GM21360 (cell line): ENCODE data around the gene ATP5F1A.
"Not testable (repeated sequence)": the region's sequence is repeated elsewhere in the genome, so short reads cannot be mapped to it uniquely, and the experiment has no call there.

Experiments used
- ATAC-seq: cut with Tn5 transposase; IDR thresholded peaks from one replicate; pipeline ENCODE4 v1.9.1; 2021; ENCODE audit warnings: mild to moderate bottlenecking, moderate library complexity; ENCODE audit not compliant: unreplicated experiment

ATP5F1A gene

GRCh38 chr18:46048641-46049040, 49.5 kb downstream of the ATP5F1A start:
- ATAC-seq, result no peak

- ATAC-seq, result not testable (repeated sequence)
Observed at GRCh38 chr18:46047369-46047768, 50.7 kb downstream of the ATP5F1A start.

- no peak for ATAC-seq
Observed at GRCh38 chr18:46046688-46047087, 51.4 kb downstream of the ATP5F1A start.

GRCh38 chr18:46046126-46046525, 52.0 kb downstream of the ATP5F1A start:
- ATAC-seq, result no peak

- no peak for ATAC-seq
Observed at GRCh38 chr18:46042571-46043123, 55.4 kb downstream of the ATP5F1A start.

GRCh38 chr18:46040747-46041104, 57.4 kb downstream of the ATP5F1A start:
- no peak for ATAC-seq

- no peak for ATAC-seq
Observed at GRCh38 chr18:46040033-46040746, 57.9 kb downstream of the ATP5F1A start.

GRCh38 chr18:46037512-46038305, 60.4 kb downstream of the ATP5F1A start:
- ATAC-seq, result no peak

GRCh38 chr18:46035696-46036680, 62.1 kb downstream of the ATP5F1A start:
- ATAC-seq, result no peak

- no peak for ATAC-seq
Observed at GRCh38 chr18:46034230-46034629, 63.9 kb downstream of the ATP5F1A start.

GRCh38 chr18:46031741-46032140, 66.4 kb downstream of the ATP5F1A start:
- no peak for ATAC-seq
